Raji (cell line): ENCODE measurements around the gene PXDN.

Source experiments
- POLR2A ChIP-seq: IDR thresholded peaks from 2 replicates; pipeline ENCODE4 v1.6.1; 2011; ENCODE audit warnings: low read depth, low read length, control low read depth; ENCODE audit not compliant: insufficient read depth

Gene PXDN

GRCh38 chr2:1588978-1589621 is 155.2 kb downstream of the PXDN start:
- no peak for TF ChIP-seq POLR2A

GRCh38 chr2:1588051-1588977 is 156.0 kb downstream of the PXDN start:
- no peak for TF ChIP-seq POLR2A

- TF ChIP-seq POLR2A: no peak
Measured at GRCh38 chr2:1586923-1587840, 157.1 kb downstream of the PXDN start.

GRCh38 chr2:1586251-1586922 is 157.9 kb downstream of the PXDN start:
- TF ChIP-seq POLR2A: no peak

GRCh38 chr2:1585635-1586034 is 158.7 kb downstream of the PXDN start:
- no peak for TF ChIP-seq POLR2A

- no peak for TF ChIP-seq POLR2A
Measured at GRCh38 chr2:1584691-1585485, 159.4 kb downstream of the PXDN start.

GRCh38 chr2:1584051-1584531 is 160.2 kb downstream of the PXDN start:
- no peak for TF ChIP-seq POLR2A

DNA sequence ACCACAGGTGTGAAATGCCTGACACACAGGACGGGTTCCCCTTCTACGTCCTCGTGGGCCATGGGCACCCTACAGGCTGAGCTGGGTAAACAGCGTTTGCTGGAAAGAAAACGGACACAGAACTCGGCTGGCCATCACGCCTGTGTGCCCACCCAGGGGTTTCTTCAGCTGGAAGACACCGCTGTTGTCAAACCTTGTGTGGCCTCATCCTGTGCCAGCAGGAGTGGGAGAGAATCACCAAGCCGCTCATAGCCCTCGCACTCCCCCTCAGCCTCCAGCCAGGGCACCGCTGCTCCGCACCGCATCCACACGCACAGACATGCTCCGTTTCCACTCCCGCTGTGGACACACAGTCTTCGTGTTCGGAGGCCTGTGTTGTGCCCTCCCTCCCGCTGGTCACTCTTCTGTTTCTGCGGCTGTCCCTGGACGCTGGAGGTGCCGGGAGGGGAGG is 161.4 kb downstream of the PXDN start:
- TF ChIP-seq POLR2A: no peak

GRCh38 chr2:1581965-1582625 is 162.2 kb downstream of the PXDN start:
- TF ChIP-seq POLR2A: no peak
